Dedifferentiated amniotic fluid mesenchymal stem cell (primary cell): ENCODE data around the gene MS4A14.
"Not testable (repeated sequence)": the region's sequence is repeated elsewhere in the genome, so short reads cannot be mapped to it uniquely, and the experiment has no call there.

ENCODE experiments used
- DNase-seq: peaks from one replicate; pipeline ENCODE4 v3.0.0-alpha.2; 2016; ENCODE audit errors: extremely low spot score

The MS4A14 gene, protein sequence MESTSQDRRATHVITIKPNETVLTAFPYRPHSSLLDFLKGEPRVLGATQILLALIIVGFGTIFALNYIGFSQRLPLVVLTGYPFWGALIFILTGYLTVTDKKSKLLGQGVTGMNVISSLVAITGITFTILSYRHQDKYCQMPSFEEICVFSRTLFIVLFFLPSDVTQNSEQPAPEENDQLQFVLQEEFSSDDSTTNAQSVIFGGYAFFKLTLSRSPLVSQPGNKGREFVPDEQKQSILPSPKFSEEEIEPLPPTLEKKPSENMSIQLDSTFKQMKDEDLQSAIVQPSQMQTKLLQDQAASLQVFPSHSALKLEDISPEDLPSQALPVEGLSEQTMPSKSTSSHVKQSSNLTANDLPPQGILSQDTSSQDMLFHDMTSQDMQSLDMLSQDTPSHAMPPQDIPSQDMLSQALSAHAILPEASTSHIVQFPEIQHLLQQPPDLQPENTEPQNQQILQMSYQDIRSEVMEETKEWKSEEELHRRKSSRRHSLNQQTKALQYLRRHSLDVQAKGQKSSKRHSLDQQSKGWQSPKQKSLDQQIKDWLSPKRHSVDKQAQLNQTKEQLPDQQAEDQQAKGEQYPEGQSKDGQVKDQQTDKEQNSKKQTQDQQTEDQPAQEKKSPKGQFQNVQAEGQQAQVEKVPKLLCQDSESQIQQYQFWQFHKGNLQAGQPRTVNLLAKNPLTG

DNA sequence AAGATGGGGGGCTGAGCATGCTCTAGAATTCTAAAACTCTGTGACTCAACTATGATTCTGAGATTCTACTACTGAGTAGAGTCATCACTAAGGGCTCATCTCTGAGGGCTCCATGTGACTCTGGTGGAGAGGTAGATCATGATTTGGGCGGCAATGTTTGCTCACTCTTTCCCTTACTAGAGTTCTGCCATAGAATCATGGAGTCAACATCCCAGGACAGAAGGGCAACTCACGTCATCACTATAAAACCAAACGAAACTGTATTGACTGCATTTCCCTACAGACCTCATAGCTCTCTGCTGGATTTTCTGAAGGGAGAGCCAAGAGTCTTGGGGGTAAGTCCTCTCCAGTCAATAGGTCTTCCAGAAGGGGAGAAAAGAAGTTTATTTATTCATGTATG lies at the start of gene MS4A14:
TSS of gene MS4A14 (plus strand) at position 78 of the 400 bp plus-strand sequence. CDS start at position 198, 120 bp downstream.
- no peak for DNase-seq

GRCh38 chr11:60347084-60347797 lies 49.0 kb upstream of the MS4A14 start:
- DNase-seq = no peak

- DNase-seq = no peak
Observed at GRCh38 chr11:60348116-60348515, 48.1 kb upstream of the MS4A14 start.

DNA sequence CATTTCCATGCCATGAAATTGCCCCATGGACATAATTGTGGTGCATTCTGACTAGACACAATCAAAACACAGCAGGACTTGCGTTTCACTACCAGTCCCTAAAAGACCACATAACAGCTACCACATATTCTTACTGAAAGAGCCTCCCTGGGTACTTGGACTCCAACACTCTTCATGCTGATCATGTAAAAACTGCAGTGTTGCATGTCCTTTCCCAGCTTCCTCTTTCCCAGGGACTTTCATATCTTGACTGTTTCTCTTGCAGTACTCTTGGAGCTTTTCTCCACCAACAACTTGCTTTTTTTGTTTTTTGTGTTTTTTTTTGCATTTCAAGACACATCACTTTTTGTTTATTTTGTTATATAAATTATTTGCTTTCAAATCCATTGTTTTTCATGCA lies 46.3 kb upstream of the MS4A14 start:
- no peak for DNase-seq

- DNase-seq = no peak
Observed at GRCh38 chr11:60357771-60358170, 38.5 kb upstream of the MS4A14 start.

- no peak for DNase-seq
Observed at GRCh38 chr11:60360621-60361020, 35.6 kb upstream of the MS4A14 start.

GRCh38 chr11:60362241-60362640 lies 34.0 kb upstream of the MS4A14 start:
- no peak for DNase-seq

- DNase-seq = peak; percentile 44
Observed at GRCh38 chr11:60363542-60364470, 32.5 kb upstream of the MS4A14 start.

- not testable (repeated sequence) for DNase-seq
Observed at GRCh38 chr11:60366262-60366904, 29.9 kb upstream of the MS4A14 start.

GRCh38 chr11:60367009-60367408 lies 29.2 kb upstream of the MS4A14 start:
- DNase-seq = no peak

DNA sequence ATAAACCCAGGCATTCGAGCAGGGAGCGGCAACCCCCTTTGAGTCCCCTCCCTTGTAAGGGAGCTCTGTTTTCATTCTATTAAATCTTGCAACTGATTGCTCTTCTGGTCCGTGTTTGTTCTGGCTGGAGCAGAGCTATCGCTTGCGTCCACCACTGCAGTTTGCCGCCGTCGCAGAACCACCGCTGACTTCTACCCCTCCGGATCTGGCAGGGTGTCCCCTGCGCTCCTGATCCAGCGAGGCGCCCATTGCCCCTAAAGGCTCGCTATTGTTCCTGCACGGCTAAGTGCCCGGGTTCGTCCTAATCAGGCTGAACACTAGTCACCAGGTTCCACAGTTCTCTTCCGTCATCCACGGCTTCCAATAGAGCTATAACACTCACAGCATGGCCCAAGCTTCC lies 28.4 kb upstream of the MS4A14 start:
- DNase-seq = no peak

DNA sequence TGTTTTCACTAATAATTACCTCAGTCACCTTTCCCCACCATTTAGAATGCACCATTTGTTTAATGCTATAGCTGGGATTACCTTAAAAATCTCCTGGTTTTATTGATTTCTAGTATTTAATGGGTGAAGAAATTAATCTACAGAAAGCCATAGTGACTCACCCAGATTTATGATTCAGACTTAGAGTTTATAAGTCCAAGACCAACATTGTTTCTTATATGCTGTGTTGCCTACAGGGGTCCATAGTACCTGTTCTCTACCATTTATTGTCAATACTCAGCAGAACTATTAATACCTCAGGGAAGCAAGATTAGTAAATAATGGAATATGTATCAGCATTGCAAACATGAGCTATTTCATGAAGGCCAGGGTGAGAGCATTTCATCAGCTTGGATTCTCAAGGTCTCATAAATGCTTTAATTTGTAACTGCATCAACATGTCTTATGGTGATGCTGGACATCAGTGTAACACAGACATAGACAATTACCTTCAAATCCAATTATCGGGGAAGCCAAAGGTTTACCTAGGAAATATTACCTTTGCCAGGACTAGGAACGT lies 25.9 kb upstream of the MS4A14 start:
- no peak for DNase-seq

GRCh38 chr11:60370811-60371298 lies 25.4 kb upstream of the MS4A14 start:
- DNase-seq = no peak

DNA sequence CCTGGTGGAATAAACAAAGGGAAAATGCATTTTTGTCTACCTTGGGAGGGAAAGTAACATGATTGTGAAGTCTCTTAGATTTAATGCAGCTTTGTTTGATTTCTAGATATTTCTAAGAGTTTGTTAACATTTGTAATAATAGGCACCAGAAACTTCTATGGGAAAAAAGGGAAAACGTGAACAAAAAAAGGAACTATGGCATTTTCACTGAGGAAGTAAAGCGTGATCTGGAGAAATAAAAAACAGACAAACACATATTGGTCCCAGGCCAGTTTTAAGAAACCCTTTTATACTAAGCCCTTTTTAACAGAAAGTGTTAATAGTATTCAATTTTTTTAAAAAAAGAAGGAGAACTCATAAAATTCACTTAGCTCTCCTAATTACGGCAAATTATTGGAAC lies 24.9 kb upstream of the MS4A14 start:
- no peak for DNase-seq

GRCh38 chr11:60371854-60372253 lies 24.4 kb upstream of the MS4A14 start:
- DNase-seq = no peak

- DNase-seq = no peak
Observed at GRCh38 chr11:60372767-60373166, 23.5 kb upstream of the MS4A14 start.

- no peak for DNase-seq
Observed at GRCh38 chr11:60375316-60375715, 20.9 kb upstream of the MS4A14 start.

GRCh38 chr11:60376601-60377000 lies 19.7 kb upstream of the MS4A14 start:
- no peak for DNase-seq

DNA sequence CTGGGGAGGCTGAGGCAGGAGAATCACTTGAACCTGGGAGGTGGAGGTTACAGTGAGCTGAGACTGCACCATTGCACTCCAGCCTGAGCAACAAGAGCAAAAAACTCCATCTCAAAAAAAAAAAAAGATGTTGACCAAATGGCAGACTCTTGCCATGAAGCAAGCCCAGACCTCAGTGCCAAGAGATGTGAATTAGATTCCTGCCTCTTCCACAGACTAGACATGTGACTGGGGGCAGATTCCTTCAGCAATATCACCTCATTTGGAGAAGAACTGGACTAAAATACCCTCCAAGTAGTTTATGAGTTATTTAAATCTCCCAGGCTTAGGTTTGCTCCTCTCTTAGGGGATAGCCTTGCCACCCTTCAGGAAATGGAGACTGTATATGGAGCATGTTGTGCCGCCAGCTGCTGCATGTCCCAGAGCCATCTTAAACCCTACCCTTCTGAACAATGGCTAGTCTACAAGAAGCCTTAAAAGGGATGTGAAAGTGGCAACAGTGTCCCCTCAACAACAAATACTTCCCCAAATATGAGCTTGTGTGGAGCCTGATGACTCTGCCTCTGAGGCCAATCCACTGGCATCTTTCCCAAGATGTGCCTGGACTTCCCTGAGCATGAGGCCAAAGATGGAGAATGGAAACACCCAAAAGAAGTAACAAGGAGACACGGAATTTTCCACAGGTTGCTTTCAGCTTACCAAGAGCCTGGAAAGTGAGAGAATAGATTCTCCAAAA lies 18.7 kb upstream of the MS4A14 start:
- DNase-seq = no peak

DNA sequence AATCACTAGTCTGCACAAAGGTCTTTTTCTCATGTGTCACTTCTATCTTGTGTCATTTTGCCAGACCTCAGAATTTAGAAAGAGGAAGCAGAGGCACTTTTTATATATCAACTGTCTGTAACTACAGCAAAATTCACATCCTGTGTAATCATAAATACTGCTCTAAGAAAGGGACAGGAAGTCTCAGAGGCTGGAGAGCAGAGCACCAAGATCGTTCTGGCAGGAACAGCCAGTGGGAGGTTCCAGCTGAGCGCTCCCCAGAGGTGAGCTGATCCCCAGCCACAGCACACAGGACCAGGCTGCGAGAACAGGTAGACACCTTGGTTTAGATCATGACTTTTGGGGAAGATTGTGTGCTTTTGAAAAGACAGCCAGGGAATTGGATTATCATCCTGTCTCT lies 17.9 kb upstream of the MS4A14 start, which contains the start of gene MS4A7:
TSS of gene MS4A7 (plus strand) at position 179 of the 400 bp plus-strand sequence. CDS start 4,610 bp downstream, outside the sequence.
- DNase-seq = no peak
